ENCODE results near the gene MCF2L2. TPM values are rescaled to one million over a fixed set of nuclear protein-coding genes. Genes with fewer than 3 reads are reported as not detected.

Gene MCF2L2
- total RNA-seq, 1 experiment from 2014 or later: 12.2 TPM

- H2AFZ ChIP-seq (ENCODE audit: low read length): no peak overlapping the region
- H3K79me2 ChIP-seq (ENCODE audit: low read length): peaks cover 3% of the 10 kb centered on the region; the same call in 1 of the 2 replicates
- H3K9ac ChIP-seq (ENCODE audit: low read length): peak overlapping the region; percentile 16
- no peaks in the 10 kb centered on the region for H3K9me2 ChIP-seq (replicated peaks; ENCODE audit: insufficient read depth, low read length)
- H3K4me2 ChIP-seq (ENCODE audit: low read depth, low read length, poor library complexity, severe bottlenecking): peak overlapping the region; percentile 7
- no peaks in the 10 kb centered on the region for H3K27me3 ChIP-seq (ENCODE audit: low read length)
- H3K4me3 ChIP-seq (ENCODE audit: low read length): no peak overlapping the region
- H3K9me3 ChIP-seq (ENCODE audit: low read length): no peaks in the 10 kb centered on the region
- no peak for DNase-seq
- peaks cover 20% of the 10 kb centered on the region; the same call in 1 of the 2 replicates for H3K36me3 ChIP-seq (ENCODE audit: insufficient read depth, low read length)
- peaks cover 95% of the 10 kb centered on the region for H3K4me1 ChIP-seq (ENCODE audit: low read length)
- peak overlapping the region; percentile 97 for H3K27ac ChIP-seq (ENCODE audit: low read length)
- H4K20me1 ChIP-seq (ENCODE audit: insufficient read depth, low read depth, low read length): no peaks in the 10 kb centered on the region
Observed at GRCh38 chr3:183153210-183153950, 275.0 kb downstream of the MCF2L2 start.

- peak overlapping the region; percentile 43; the same call in 1 of the 2 replicates for H3K4me3 ChIP-seq (ENCODE audit: low read length)
- H3K9me3 ChIP-seq (ENCODE audit: low read length): no peaks in the 10 kb centered on the region
- H3K27ac ChIP-seq (ENCODE audit: low read length): peak overlapping the region; percentile 97
- H3K36me3 ChIP-seq (ENCODE audit: insufficient read depth, low read length): peaks cover 16% of the 10 kb centered on the region
- peak overlapping the region; percentile 63 for H3K4me2 ChIP-seq (ENCODE audit: low read depth, low read length, poor library complexity, severe bottlenecking)
- H3K4me1 ChIP-seq (ENCODE audit: low read length): peaks cover 93% of the 10 kb centered on the region
- DNase-seq: peak; percentile 98
- no peak overlapping the region for H2AFZ ChIP-seq (ENCODE audit: low read length)
- H3K9me2 ChIP-seq (replicated peaks; ENCODE audit: insufficient read depth, low read length): no peaks in the 10 kb centered on the region
- no peaks in the 10 kb centered on the region for H4K20me1 ChIP-seq (ENCODE audit: insufficient read depth, low read depth, low read length)
- H3K9ac ChIP-seq (ENCODE audit: low read length): peak overlapping the region; percentile 71
- no peaks in the 10 kb centered on the region for H3K27me3 ChIP-seq (ENCODE audit: low read length)
- peaks cover 3% of the 10 kb centered on the region; the same call in 1 of the 2 replicates for H3K79me2 ChIP-seq (ENCODE audit: low read length)
Observed at GRCh38 chr3:183151821-183152351, 276.5 kb downstream of the MCF2L2 start.

GRCh38 chr3:183151086-183151485 lies 277.3 kb downstream of the MCF2L2 start:
- DNase-seq: peak; percentile 100
- Histone ChIP-seq H3K36me3 (ENCODE audit: insufficient read depth, low read length) (peaks cover 16% of the 10 kb centered on the region), H3K4me3 (ENCODE audit: low read length) (0 out of 2 replicates have a peak overlapping the region, but pooled peaks have one; percentile 43), H3K27ac (ENCODE audit: low read length) (peak overlapping the region; percentile 97), H3K9me3 (ENCODE audit: low read length) (no peaks in the 10 kb centered on the region), H3K4me2 (ENCODE audit: low read depth, low read length, poor library complexity, severe bottlenecking) (peak overlapping the region; percentile 79), H3K9me2 (replicated peaks; ENCODE audit: insufficient read depth, low read length) (no peaks in the 10 kb centered on the region), H3K27me3 (ENCODE audit: low read length) (no peaks in the 10 kb centered on the region), H3K9ac (ENCODE audit: low read length) (peak overlapping the region; percentile 71), H3K79me2 (ENCODE audit: low read length) (peaks cover 3% of the 10 kb centered on the region; the same call in 1 of the 2 replicates), H2AFZ (ENCODE audit: low read length) (no peak overlapping the region), H3K4me1 (ENCODE audit: low read length) (peaks cover 86% of the 10 kb centered on the region), H4K20me1 (ENCODE audit: insufficient read depth, low read depth, low read length) (no peaks in the 10 kb centered on the region)

GRCh38 chr3:183149915-183150750 lies 278.3 kb downstream of the MCF2L2 start:
- H3K9me2 ChIP-seq (replicated peaks; ENCODE audit: insufficient read depth, low read length): no peaks in the 10 kb centered on the region
- peak; percentile 91 for DNase-seq
- no peaks in the 10 kb centered on the region for H3K27me3 ChIP-seq (ENCODE audit: low read length)
- H3K27ac ChIP-seq (ENCODE audit: low read length): peak overlapping the region; percentile 97
- H3K9ac ChIP-seq (ENCODE audit: low read length): peak overlapping the region; percentile 69
- peaks cover 16% of the 10 kb centered on the region for H3K36me3 ChIP-seq (ENCODE audit: insufficient read depth, low read length)
- H3K4me1 ChIP-seq (ENCODE audit: low read length): peaks cover 86% of the 10 kb centered on the region
- H3K4me3 ChIP-seq (ENCODE audit: low read length): peak overlapping the region; percentile 37
- H2AFZ ChIP-seq (ENCODE audit: low read length): no peak overlapping the region
- H4K20me1 ChIP-seq (ENCODE audit: insufficient read depth, low read depth, low read length): no peaks in the 10 kb centered on the region
- H3K9me3 ChIP-seq (ENCODE audit: low read length): no peaks in the 10 kb centered on the region
- H3K79me2 ChIP-seq (ENCODE audit: low read length): peaks cover 3% of the 10 kb centered on the region; the same call in 1 of the 2 replicates
- peak overlapping the region; percentile 79 for H3K4me2 ChIP-seq (ENCODE audit: low read depth, low read length, poor library complexity, severe bottlenecking)

GRCh38 chr3:183148056-183148455 lies 280.4 kb downstream of the MCF2L2 start:
- no peak for DNase-seq
- peaks cover 80% of the 10 kb centered on the region for H3K4me1 ChIP-seq (ENCODE audit: low read length)
- H3K9me3 ChIP-seq (ENCODE audit: low read length): no peaks in the 10 kb centered on the region
- peaks cover 13% of the 10 kb centered on the region for H3K36me3 ChIP-seq (ENCODE audit: insufficient read depth, low read length)
- H3K4me3 ChIP-seq (ENCODE audit: low read length): no peak overlapping the region
- H3K4me2 ChIP-seq (ENCODE audit: low read depth, low read length, poor library complexity, severe bottlenecking): peak overlapping the region; percentile 33
- no peaks in the 10 kb centered on the region for H3K9me2 ChIP-seq (replicated peaks; ENCODE audit: insufficient read depth, low read length)
- no peak overlapping the region for H2AFZ ChIP-seq (ENCODE audit: low read length)
- peaks cover 3% of the 10 kb centered on the region; the same call in 1 of the 2 replicates for H3K79me2 ChIP-seq (ENCODE audit: low read length)
- H3K27ac ChIP-seq (ENCODE audit: low read length): peak overlapping the region; percentile 97
- no peaks in the 10 kb centered on the region for H4K20me1 ChIP-seq (ENCODE audit: insufficient read depth, low read depth, low read length)
- H3K9ac ChIP-seq (ENCODE audit: low read length): no peak overlapping the region
- H3K27me3 ChIP-seq (ENCODE audit: low read length): no peaks in the 10 kb centered on the region

GRCh38 chr3:183144363-183144762 lies 284.1 kb downstream of the MCF2L2 start:
- DNase-seq: no peak
- Histone ChIP-seq H3K36me3 (ENCODE audit: insufficient read depth, low read length) (peaks cover 21% of the 10 kb centered on the region), H3K79me2 (ENCODE audit: low read length) (peaks cover 3% of the 10 kb centered on the region; the same call in 1 of the 2 replicates), H3K27ac (ENCODE audit: low read length) (no peak overlapping the region), H3K9ac (ENCODE audit: low read length) (no peak overlapping the region), H3K9me3 (ENCODE audit: low read length) (no peaks in the 10 kb centered on the region), H3K9me2 (replicated peaks; ENCODE audit: insufficient read depth, low read length) (no peaks in the 10 kb centered on the region), H3K27me3 (ENCODE audit: low read length) (no peaks in the 10 kb centered on the region), H3K4me1 (ENCODE audit: low read length) (peaks cover 47% of the 10 kb centered on the region), H3K4me3 (ENCODE audit: low read length) (no peak overlapping the region), H4K20me1 (ENCODE audit: insufficient read depth, low read depth, low read length) (no peaks in the 10 kb centered on the region), H3K4me2 (ENCODE audit: low read depth, low read length, poor library complexity, severe bottlenecking) (peak overlapping the region; percentile 21), H2AFZ (ENCODE audit: low read length) (peak overlapping the region; percentile 5; the same call in 1 of the 2 replicates)

GRCh38 chr3:183142199-183142598 lies 286.2 kb downstream of the MCF2L2 start:
- no peaks in the 10 kb centered on the region for H3K9me3 ChIP-seq (ENCODE audit: low read length)
- H3K4me2 ChIP-seq (ENCODE audit: low read depth, low read length, poor library complexity, severe bottlenecking): no peak overlapping the region

More at GRCh38 chr3:183142199-183142598, 286.2 kb downstream of the MCF2L2 start:
- H3K4me1 ChIP-seq (ENCODE audit: low read length): peaks cover 29% of the 10 kb centered on the region
- no peaks in the 10 kb centered on the region for H4K20me1 ChIP-seq (ENCODE audit: insufficient read depth, low read depth, low read length)
- H3K27me3 ChIP-seq (ENCODE audit: low read length): no peaks in the 10 kb centered on the region
- H2AFZ ChIP-seq (ENCODE audit: low read length): no peak overlapping the region
- H3K9ac ChIP-seq (ENCODE audit: low read length): no peak overlapping the region
- no peaks in the 10 kb centered on the region for H3K9me2 ChIP-seq (replicated peaks; ENCODE audit: insufficient read depth, low read length)
- peaks cover 17% of the 10 kb centered on the region for H3K36me3 ChIP-seq (ENCODE audit: insufficient read depth, low read length)
- H3K4me3 ChIP-seq (ENCODE audit: low read length): no peak overlapping the region
- no peaks in the 10 kb centered on the region for H3K79me2 ChIP-seq (ENCODE audit: low read length)
- no peak overlapping the region for H3K27ac ChIP-seq (ENCODE audit: low read length)
- DNase-seq: no peak
